Measurements from ENCODE around the gene CCDC40. TPM values are rescaled to one million over a fixed set of nuclear protein-coding genes. Genes with fewer than 3 reads are reported as not detected.

CCDC40 gene
- total RNA-seq, 1 donor from 2014 or later: 5.8 TPM

GRCh38 chr17:80145076-80146075 is 108.9 kb downstream of the CCDC40 start:
- ATAC-seq: no peak
- intact Hi-C loops (cut with micrococcal nuclease): no loop called here

GRCh38 chr17:80146121-80147034 is 109.9 kb downstream of the CCDC40 start:
- ATAC-seq: peak; percentile 31
- intact Hi-C loops (cut with micrococcal nuclease): no loop called here
- DNase-seq: no peak

More at GRCh38 chr17:80145076-80146075, 108.9 kb downstream of the CCDC40 start:
- DNase-seq: no peak

GRCh38 chr17:80147035-80147822 is 110.8 kb downstream of the CCDC40 start, which contains the start of gene EIF4A3:
EIF4A3 (minus strand) TSS chr17:80147128; CDS start chr17:80146961, 167 bp downstream.
- ATAC-seq (peak; percentile 98), DNase-seq (peak; percentile 99)
- intact Hi-C loops (cut with micrococcal nuclease): no loop called here

Small RNAs within 50 kb of the gene (microRNA-seq; reads per million reads assigned to microRNA genes)
- not detected for gene MIR1268B (ENCODE audit: borderline number of aligned reads)

Other genes with a start within 250 kb of the CCDC40 start
- gene CBX8, start 239.6 kb upstream of the CCDC40 start, total RNA-seq: 8.2 TPM
- gene CBX4, start 197.2 kb upstream of the CCDC40 start, total RNA-seq: 27.4 TPM
- 13.1 TPM for gene TBC1D16, start 770 bp upstream of the CCDC40 start, total RNA-seq
- gene GAA, start 64.9 kb downstream of the CCDC40 start, total RNA-seq: 45.8 TPM
- 31.6 TPM for gene EIF4A3, start 110.5 kb downstream of the CCDC40 start, total RNA-seq
- not detected for gene CARD14, start 133.4 kb downstream of the CCDC40 start, total RNA-seq
- 11.4 TPM for gene SGSH, start 183.7 kb downstream of the CCDC40 start, total RNA-seq
- 10.6 TPM for gene SLC26A11, start 183.8 kb downstream of the CCDC40 start, total RNA-seq
- 25.7 TPM for gene RNF213, start 224.2 kb downstream of the CCDC40 start, total RNA-seq